WTC11 (cell line): ENCODE measurements around the gene VDAC1. TPM values are rescaled to one million over a fixed set of nuclear protein-coding genes. Genes with fewer than 3 reads are reported as not detected.

Source experiments
- ATAC-seq: fragments of 200-7000 bp; cut with Tn5 transposase; 2 replicates; pipeline ENCODE4 v1.10.0; 2021; ENCODE audit warnings: mild to moderate bottlenecking, moderate library complexity
- CTCF ChIA-PET: fragments of 300-600 bp; sonication (Branson Sonifier 250); formaldehyde crosslinking; loops from one replicate; lab custom pipeline; 2021; ENCODE audit warnings: antibody characterized with exemption; lab: Charles Lee
- POLR2A ChIA-PET: fragments of 350-600 bp; sonication (Branson Sonifier 250); formaldehyde crosslinking; loops from one replicate; lab custom pipeline; 2021; ENCODE audit warnings: antibody characterized with exemption; lab: Charles Lee
- DNase-seq: peaks from one replicate; pipeline ENCODE4 v3.0.0; 2021; ENCODE audit warnings: low spot score
- H3K27ac Mint-ChIP-seq: 2 replicates; pipeline ENCODE4 v1.8.0; 2021; ENCODE audit warnings: mixed read lengths
- H3K27me3 Mint-ChIP-seq: 2 replicates; pipeline ENCODE4 v1.8.0; 2021; ENCODE audit warnings: low read depth, mild to moderate bottlenecking, moderate library complexity, mixed read lengths
- H3K36me3 Mint-ChIP-seq: 2 replicates; pipeline ENCODE4 v1.8.0; 2021; ENCODE audit warnings: mixed read lengths
- H3K4me1 Mint-ChIP-seq: 2 replicates; pipeline ENCODE4 v1.8.0; 2022; ENCODE audit warnings: mixed read lengths
- H3K4me3 Mint-ChIP-seq: 2 replicates; pipeline ENCODE4 v1.8.0; 2021; ENCODE audit warnings: mild to moderate bottlenecking, moderate library complexity, mixed read lengths
- H3K9me3 Mint-ChIP-seq: 2 replicates; pipeline ENCODE4 v1.8.0; 2021; ENCODE audit warnings: mixed read lengths
- ATF2 ChIP-seq: sonication (generic); formaldehyde crosslinking; IDR thresholded peaks from 2 replicates; pipeline ENCODE4 v1.8.1; 2022; ENCODE audit warnings: low read depth, missing genetic modification reagents, borderline replicate concordance
- ATF3 ChIP-seq: sonication (generic); formaldehyde crosslinking; conservative IDR thresholded peaks from 2 replicates; pipeline ENCODE4 v1.8.1; 2022; ENCODE audit warnings: mild to moderate bottlenecking, missing genetic modification reagents
- CBFB ChIP-seq: sonication (generic); formaldehyde crosslinking; IDR thresholded peaks from 2 replicates; pipeline ENCODE4 v1.8.1; 2022; ENCODE audit warnings: mild to moderate bottlenecking, low read depth, missing genetic modification reagents
- ESRRA ChIP-seq: sonication (generic); formaldehyde crosslinking; IDR thresholded peaks from 2 replicates; pipeline ENCODE4 v1.8.1; 2022; ENCODE audit warnings: mild to moderate bottlenecking, missing genetic modification reagents, borderline replicate concordance
- GTF2I ChIP-seq: fragments of 250-450 bp; sonication (Bioruptor Pico); conservative IDR thresholded peaks from 2 replicates; pipeline ENCODE4 v1.4.0; 2021; ENCODE audit warnings: mild to moderate bottlenecking
- HMGXB4 ChIP-seq: sonication (generic); formaldehyde crosslinking; IDR thresholded peaks from 2 replicates; pipeline ENCODE4 v1.8.1; 2023; ENCODE audit warnings: mild to moderate bottlenecking, moderate library complexity, missing genetic modification reagents
- MXD4 ChIP-seq: fragments of 250-450 bp; sonication (Bioruptor Pico); IDR thresholded peaks from 2 replicates; pipeline ENCODE4 v1.8.0; 2021; ENCODE audit warnings: mild to moderate bottlenecking, moderate library complexity, borderline replicate concordance
- NR1H2 ChIP-seq: sonication (generic); formaldehyde crosslinking; IDR thresholded peaks from 2 replicates; pipeline ENCODE4 v1.9.0; 2021; ENCODE audit warnings: mild to moderate bottlenecking, moderate library complexity, missing genetic modification reagents
- NR2C2 ChIP-seq: sonication (generic); formaldehyde crosslinking; IDR thresholded peaks from 2 replicates; pipeline ENCODE4 v1.8.0; 2022; ENCODE audit warnings: mild to moderate bottlenecking, missing genetic modification reagents
- NR3C1 ChIP-seq: sonication (generic); formaldehyde crosslinking; conservative IDR thresholded peaks from 2 replicates; pipeline ENCODE4 v1.8.1; 2023; ENCODE audit warnings: low read depth, mild to moderate bottlenecking, missing genetic modification reagents
- RORB ChIP-seq: fragments of 250-450 bp; sonication (Bioruptor Pico); IDR thresholded peaks from 2 replicates; pipeline ENCODE4 v1.9.0; 2021; ENCODE audit warnings: mild to moderate bottlenecking
- SMAD3 ChIP-seq: sonication (generic); formaldehyde crosslinking; IDR thresholded peaks from 2 replicates; pipeline ENCODE4 v1.8.0; 2022; ENCODE audit warnings: missing genetic modification reagents, mild to moderate bottlenecking, borderline replicate concordance
- TCF7 ChIP-seq: sonication (generic); formaldehyde crosslinking; IDR thresholded peaks from 2 replicates; pipeline ENCODE4 v1.8.0; 2022; ENCODE audit warnings: mild to moderate bottlenecking, low read depth, missing genetic modification reagents, moderate library complexity
- TEAD1 ChIP-seq: sonication (generic); formaldehyde crosslinking; IDR thresholded peaks from 2 replicates; pipeline ENCODE4 v1.8.0; 2022; ENCODE audit warnings: mild to moderate bottlenecking, missing genetic modification reagents
- TP53 ChIP-seq: sonication (generic); formaldehyde crosslinking; IDR thresholded peaks from 2 replicates; pipeline ENCODE4 v1.8.1; 2023; ENCODE audit warnings: mild to moderate bottlenecking, missing genetic modification reagents
- ZNF138 ChIP-seq: sonication (generic); formaldehyde crosslinking; conservative IDR thresholded peaks from 2 replicates; pipeline ENCODE4 v1.8.1; 2022; ENCODE audit warnings: mild to moderate bottlenecking, moderate library complexity, missing genetic modification reagents
- ZNF281 ChIP-seq: sonication (generic); formaldehyde crosslinking; IDR thresholded peaks from 2 replicates; pipeline ENCODE4 v1.8.0; 2023; ENCODE audit warnings: mild to moderate bottlenecking, missing genetic modification reagents
- ZNF416 ChIP-seq: fragments of 250-450 bp; sonication (Bioruptor Pico); IDR thresholded peaks from 2 replicates; pipeline ENCODE4 v1.9.0; 2021; ENCODE audit warnings: mild to moderate bottlenecking, inconsistent platforms
- ZNF671 ChIP-seq: fragments of 250-450 bp; sonication (Bioruptor Pico); IDR thresholded peaks from 2 replicates; pipeline ENCODE4 v1.8.0; 2021; ENCODE audit warnings: mild to moderate bottlenecking
- total RNA-seq: library from RNA; stranded (reverse); gene quantifications from 3 replicates; pipeline ENCODE4 v1.2.3, GENCODE V29; 2021
- TF ChIP-seq, protein P1 (sequence below): sonication (generic); formaldehyde crosslinking; IDR thresholded peaks from 2 replicates; pipeline ENCODE4 v1.8.1; 2022; ENCODE audit warnings: mild to moderate bottlenecking, missing genetic modification reagents, moderate library complexity, borderline replicate concordance
- TF ChIP-seq, protein P2 (sequence below): fragments of 250-450 bp; sonication (Bioruptor Pico); IDR thresholded peaks from 2 replicates; pipeline ENCODE4 v1.9.0; 2021; ENCODE audit warnings: mild to moderate bottlenecking

Gene VDAC1
- total RNA-seq, 1 experiment from 2014 or later = 274 TPM

- H3K4me3 Mint-ChIP-seq = no peak overlapping the region
- peaks cover 9% of the 10 kb centered on the region for H3K9me3 Mint-ChIP-seq
- no peak for DNase-seq
- POLR2A ChIA-PET = no interaction called here
- TF ChIP-seq NR2C2 (CRISPR knock-in tag) (no peak), ATF2 (CRISPR knock-in tag) (no peak), HMGXB4 (no peak), ZNF416 (CRISPR knock-in tag) (no peak), CBFB (CRISPR knock-in tag) (no peak), TCF7 (CRISPR knock-in tag) (no peak), RORB (CRISPR knock-in tag) (no peak), ATF3 (CRISPR knock-in tag) (no peak), TP53 (CRISPR knock-in tag) (no peak), ZNF281 (CRISPR knock-in tag) (no peak), SMAD3 (CRISPR knock-in tag) (no peak), TEAD1 (no peak), ZNF671 (CRISPR knock-in tag) (no peak)
- TF ChIP-seq, protein P1, sequence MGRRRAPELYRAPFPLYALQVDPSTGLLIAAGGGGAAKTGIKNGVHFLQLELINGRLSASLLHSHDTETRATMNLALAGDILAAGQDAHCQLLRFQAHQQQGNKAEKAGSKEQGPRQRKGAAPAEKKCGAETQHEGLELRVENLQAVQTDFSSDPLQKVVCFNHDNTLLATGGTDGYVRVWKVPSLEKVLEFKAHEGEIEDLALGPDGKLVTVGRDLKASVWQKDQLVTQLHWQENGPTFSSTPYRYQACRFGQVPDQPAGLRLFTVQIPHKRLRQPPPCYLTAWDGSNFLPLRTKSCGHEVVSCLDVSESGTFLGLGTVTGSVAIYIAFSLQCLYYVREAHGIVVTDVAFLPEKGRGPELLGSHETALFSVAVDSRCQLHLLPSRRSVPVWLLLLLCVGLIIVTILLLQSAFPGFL (CRISPR knock-in tag) = no peak
- TF ChIP-seq, all 79 proteins: peak for 0
- no peak for ATAC-seq
- Mint-ChIP-seq H3K27me3 (no peaks in the 10 kb centered on the region; the same call in 1 of the 2 replicates), H3K36me3 (no peaks in the 10 kb centered on the region), H3K27ac (no peak overlapping the region), H3K4me1 (peaks cover 13% of the 10 kb centered on the region)
- CTCF ChIA-PET = no interaction called here
Measured at GRCh38 chr5:133934311-133934710, 70.5 kb downstream of the VDAC1 start.

GRCh38 chr5:133933670-133934295, 71.0 kb downstream of the VDAC1 start:
- Mint-ChIP-seq H3K4me1 (peaks cover 8% of the 10 kb centered on the region), H3K9me3 (peaks cover 9% of the 10 kb centered on the region), H3K27ac (no peak overlapping the region), H3K27me3 (no peaks in the 10 kb centered on the region; the same call in 1 of the 2 replicates), H3K4me3 (no peak overlapping the region), H3K36me3 (no peaks in the 10 kb centered on the region)
- no peak for TF ChIP-seq ZNF138 (CRISPR knock-in tag)
- no peak for ATAC-seq
- ChIA-PET CTCF (no interaction called here), POLR2A (no interaction called here)
- no peak for DNase-seq

DNA sequence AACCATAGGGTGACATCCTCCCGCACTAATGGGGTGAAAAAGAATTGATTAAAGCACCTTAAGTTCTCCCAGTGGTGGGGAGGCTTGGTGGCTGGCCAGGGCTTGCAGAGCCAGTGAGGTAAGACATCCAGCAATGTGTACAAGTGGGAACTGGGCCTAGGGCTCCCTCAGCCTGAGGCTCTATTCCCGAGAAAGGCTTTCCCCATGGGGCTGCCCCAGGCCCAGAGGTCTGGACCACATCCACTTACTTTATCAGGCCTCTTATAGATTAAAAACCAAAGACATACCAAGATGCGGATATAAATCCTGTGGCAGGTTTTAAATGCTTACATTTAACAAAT, 71.6 kb downstream of the VDAC1 start:
- CTCF ChIA-PET = no interaction called here
- Mint-ChIP-seq H3K4me1 (peaks cover 3% of the 10 kb centered on the region; the same call in 1 of the 2 replicates), H3K27ac (no peak overlapping the region), H3K4me3 (no peak overlapping the region), H3K36me3 (no peaks in the 10 kb centered on the region), H3K9me3 (peaks cover 9% of the 10 kb centered on the region), H3K27me3 (no peaks in the 10 kb centered on the region; the same call in 1 of the 2 replicates)
- DNase-seq = no peak
- POLR2A ChIA-PET = no interaction called here
- ATAC-seq = no peak
- TF ChIP-seq, protein P2, sequence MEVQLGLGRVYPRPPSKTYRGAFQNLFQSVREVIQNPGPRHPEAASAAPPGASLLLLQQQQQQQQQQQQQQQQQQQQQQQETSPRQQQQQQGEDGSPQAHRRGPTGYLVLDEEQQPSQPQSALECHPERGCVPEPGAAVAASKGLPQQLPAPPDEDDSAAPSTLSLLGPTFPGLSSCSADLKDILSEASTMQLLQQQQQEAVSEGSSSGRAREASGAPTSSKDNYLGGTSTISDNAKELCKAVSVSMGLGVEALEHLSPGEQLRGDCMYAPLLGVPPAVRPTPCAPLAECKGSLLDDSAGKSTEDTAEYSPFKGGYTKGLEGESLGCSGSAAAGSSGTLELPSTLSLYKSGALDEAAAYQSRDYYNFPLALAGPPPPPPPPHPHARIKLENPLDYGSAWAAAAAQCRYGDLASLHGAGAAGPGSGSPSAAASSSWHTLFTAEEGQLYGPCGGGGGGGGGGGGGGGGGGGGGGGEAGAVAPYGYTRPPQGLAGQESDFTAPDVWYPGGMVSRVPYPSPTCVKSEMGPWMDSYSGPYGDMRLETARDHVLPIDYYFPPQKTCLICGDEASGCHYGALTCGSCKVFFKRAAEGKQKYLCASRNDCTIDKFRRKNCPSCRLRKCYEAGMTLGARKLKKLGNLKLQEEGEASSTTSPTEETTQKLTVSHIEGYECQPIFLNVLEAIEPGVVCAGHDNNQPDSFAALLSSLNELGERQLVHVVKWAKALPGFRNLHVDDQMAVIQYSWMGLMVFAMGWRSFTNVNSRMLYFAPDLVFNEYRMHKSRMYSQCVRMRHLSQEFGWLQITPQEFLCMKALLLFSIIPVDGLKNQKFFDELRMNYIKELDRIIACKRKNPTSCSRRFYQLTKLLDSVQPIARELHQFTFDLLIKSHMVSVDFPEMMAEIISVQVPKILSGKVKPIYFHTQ (CRISPR knock-in tag) = no peak
- TF ChIP-seq, protein P1 (CRISPR knock-in tag) = no peak
- TF ChIP-seq TEAD1 (no peak), NR2C2 (CRISPR knock-in tag) (no peak), ESRRA (no peak), NR3C1 (CRISPR knock-in tag) (no peak), NR1H2 (CRISPR knock-in tag) (no peak), GTF2I (CRISPR knock-in tag) (no peak), MXD4 (no peak)
